SJSA1 (cell line): ENCODE measurements around the gene GPR151. TPM values are rescaled to one million over a fixed set of nuclear protein-coding genes. Genes with fewer than 3 reads are reported as not detected.

Experiments
- total RNA-seq: library from RNA; depleted of rRNA; stranded (reverse); fragments of >200 nt; shearing (Covaris generic); gene quantifications from 2 replicates; pipeline ENCODE4 v1.2.3, GENCODE V29; 2014; rRNA removed

The GPR151 gene
- total RNA-seq, 1 experiment from 2014 or later, result not detected

Other genes starting within 250 kb of the GPR151 start
- gene POU4F3, start 177.4 kb downstream of the GPR151 start, total RNA-seq, result 0.16 TPM in 1 of 2 replicates, not detected in the other
- 55.1 and 84.3 TPM in 2 replicates for gene TCERG1, start 68.9 kb downstream of the GPR151 start, total RNA-seq